GM18502 (cell line): ENCODE data around the gene KRTAP5-1.

ENCODE experiments used
- ATAC-seq: cut with Tn5 transposase; IDR thresholded peaks from one replicate; pipeline ENCODE4 v1.9.1; 2021; ENCODE audit warnings: mild to moderate bottlenecking; ENCODE audit not compliant: unreplicated experiment, poor library complexity

The KRTAP5-1 gene

GRCh38 chr11:1573077-1573902 is 11.8 kb downstream of the KRTAP5-1 start:
- no peak for ATAC-seq

- peak; percentile 70 for ATAC-seq
These were observed 12.6 kb downstream of the KRTAP5-1 start, which contains the start of gene DUSP8 for GRCh38 chr11:1572197-1573076. Gene DUSP8 (minus strand): TSS chr11:1572271. CDS start chr11:1565826, 6,445 bp downstream.

GRCh38 chr11:1571760-1572196 is 13.3 kb downstream of the KRTAP5-1 start:
- no peak for ATAC-seq

- no peak for ATAC-seq
These were observed 14.0 kb downstream of the KRTAP5-1 start for GRCh38 chr11:1570896-1571759.

DNA sequence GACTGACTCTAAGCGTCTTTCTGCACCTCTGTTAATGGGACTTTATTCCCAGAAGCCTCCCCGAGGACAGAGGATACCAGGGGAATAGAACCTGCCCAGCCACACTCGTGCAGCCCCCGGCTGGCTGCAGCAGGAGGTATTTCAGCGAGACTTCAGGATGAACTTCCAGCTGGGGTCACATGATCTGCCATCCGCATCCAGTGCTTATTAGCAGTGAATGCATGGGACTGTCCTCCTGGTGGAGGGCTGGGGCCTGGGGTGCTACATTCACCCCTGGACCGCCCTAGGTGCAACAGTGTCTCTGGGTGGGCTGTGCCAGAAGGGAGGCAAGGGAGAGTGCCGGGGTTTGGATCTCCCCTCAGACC is 14.6 kb downstream of the KRTAP5-1 start:
- no peak for ATAC-seq

- no peak for ATAC-seq
These were observed 15.1 kb downstream of the KRTAP5-1 start for GRCh38 chr11:1570001-1570453.

DNA sequence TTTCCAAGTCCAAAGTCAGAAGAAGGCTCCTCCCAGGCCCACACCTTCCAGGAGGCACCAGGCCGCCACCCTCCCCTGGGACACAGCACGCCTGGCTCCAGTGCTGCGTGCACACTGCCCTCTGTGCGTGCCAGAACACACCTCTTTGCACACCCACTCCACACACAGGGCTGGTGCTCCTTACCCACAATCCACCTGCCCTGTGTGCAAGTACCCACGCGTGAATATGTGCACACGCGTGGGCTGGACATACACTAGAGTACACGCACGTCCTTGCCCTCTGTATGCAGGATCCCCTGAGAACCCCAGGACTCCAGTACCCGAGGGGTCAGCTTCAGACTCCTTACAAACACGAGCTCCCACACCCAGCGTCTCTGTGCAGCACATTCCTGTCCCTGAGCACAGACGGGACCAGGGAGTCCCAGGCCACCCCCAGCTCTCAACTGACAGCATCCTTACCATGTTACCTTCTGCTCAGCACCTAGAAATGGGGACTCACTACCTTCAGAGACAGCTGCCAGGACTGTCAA is 15.8 kb downstream of the KRTAP5-1 start:
- ATAC-seq, result no peak

DNA sequence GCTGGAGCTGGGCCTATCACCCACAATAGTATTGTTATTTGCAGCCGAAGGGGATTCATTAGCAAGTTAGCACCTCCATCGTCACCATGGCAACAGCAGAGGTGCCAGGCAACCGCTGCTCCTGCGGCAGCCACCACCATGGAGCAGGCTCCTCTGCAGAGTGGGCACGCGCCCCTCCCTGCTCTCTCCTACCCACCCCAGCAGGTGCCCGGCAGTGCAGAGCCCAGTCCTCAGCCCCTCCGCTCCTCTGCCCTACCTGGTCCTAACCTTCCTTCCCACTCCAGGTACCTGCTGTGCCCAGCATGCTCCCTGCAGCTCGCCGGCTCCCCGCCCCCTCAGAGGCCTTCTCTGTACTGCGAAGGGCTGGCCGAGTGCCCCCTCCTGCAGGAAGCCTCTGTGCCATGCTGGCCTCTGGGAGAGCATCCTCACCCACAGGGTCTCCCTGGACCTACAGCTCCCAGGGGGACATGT is 16.6 kb downstream of the KRTAP5-1 start:
- ATAC-seq, result no peak

- no peak for ATAC-seq
These were observed 17.4 kb downstream of the KRTAP5-1 start for GRCh38 chr11:1567721-1568100.

- ATAC-seq, result no peak
These were observed 17.9 kb downstream of the KRTAP5-1 start for GRCh38 chr11:1567052-1567720.

DNA sequence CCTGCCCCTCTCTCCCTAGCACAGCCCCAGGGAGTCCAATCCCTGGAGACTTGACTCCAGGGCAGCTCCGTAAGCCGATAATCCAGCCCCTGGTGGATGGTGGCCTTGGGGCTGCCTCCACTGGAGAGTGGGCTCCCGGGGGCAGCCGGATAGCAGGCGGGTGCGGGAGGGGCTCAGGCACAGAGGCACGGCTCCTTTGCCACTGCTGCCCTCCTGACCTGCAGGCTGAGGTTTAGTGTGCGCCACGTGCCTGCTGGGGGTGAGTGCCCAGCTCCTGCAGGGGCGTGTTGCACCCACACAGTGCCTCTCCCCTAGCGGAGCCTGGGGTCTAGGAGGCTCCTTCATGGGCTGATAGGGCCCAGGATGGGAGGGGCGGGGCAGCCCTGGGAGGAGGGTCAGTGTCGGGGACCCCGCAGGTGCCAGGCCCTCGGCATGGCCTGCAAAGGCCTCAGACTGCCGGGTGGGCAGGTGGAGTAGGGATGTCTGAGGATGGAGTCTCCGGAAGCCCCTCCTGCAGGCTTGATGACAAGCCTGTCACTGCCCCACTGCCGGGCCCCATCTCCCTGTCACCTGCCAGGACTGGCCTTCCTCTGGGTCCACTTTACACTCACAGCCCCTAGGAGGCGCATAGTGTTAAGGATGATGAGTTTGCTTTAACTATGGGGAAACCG is 18.6 kb downstream of the KRTAP5-1 start:
- ATAC-seq, result no peak

- no peak for ATAC-seq
These were observed 19.2 kb downstream of the KRTAP5-1 start for GRCh38 chr11:1565904-1566247.

GRCh38 chr11:1565173-1565903 is 19.7 kb downstream of the KRTAP5-1 start:
- no peak for ATAC-seq

- ATAC-seq, result no peak
These were observed 20.4 kb downstream of the KRTAP5-1 start for GRCh38 chr11:1564535-1565172.

- no peak for ATAC-seq
These were observed 21.2 kb downstream of the KRTAP5-1 start for GRCh38 chr11:1563697-1564534.

GRCh38 chr11:1563149-1563638 is 21.9 kb downstream of the KRTAP5-1 start:
- ATAC-seq, result no peak
